NCI-H446 (cell line): ENCODE results near the gene PCCB.
"Not testable (repeated sequence)": the region's sequence is repeated elsewhere in the genome, so short reads cannot be mapped to it uniquely, and the experiment has no call there.

Experiments
- DNase-seq, 2 experiments: peaks; one replicate each; lab custom pipeline; 2025; lab: John Stamatoyannopoulos, UW

PCCB gene

GRCh38 chr3:136250059-136250902 is at the start of gene PCCB:
Gene PCCB, plus strand, starts transcription at chr3:136250340. Its CDS starts 36 bp downstream, at chr3:136250376.
- DNase-seq, result peak; percentile 91 to 97

- no peak for DNase-seq
Measured at GRCh38 chr3:136207489-136208115, 42.5 kb upstream of the PCCB start.

GRCh38 chr3:136209921-136210320 is 40.2 kb upstream of the PCCB start:
- DNase-seq, result no peak

DNA sequence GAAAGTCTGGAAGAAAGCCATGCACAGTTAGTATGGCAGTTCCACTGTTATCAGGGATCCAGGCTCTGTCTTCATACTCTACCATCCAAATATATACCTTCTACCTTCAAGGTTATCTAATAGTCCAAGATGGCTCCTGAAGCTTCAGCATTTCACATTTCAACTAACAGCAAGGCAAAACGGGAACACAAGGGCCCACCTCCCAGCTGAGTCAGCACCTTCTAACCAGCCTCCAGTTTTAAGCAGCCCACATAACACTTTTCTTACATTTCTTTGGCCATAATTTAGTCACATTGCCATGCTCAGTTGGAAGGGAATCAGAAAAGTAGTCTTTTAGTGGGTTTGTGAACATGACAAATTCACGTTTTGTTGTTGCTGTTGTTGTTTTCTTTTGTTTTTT is 38.6 kb upstream of the PCCB start:
- no peak for DNase-seq

DNA sequence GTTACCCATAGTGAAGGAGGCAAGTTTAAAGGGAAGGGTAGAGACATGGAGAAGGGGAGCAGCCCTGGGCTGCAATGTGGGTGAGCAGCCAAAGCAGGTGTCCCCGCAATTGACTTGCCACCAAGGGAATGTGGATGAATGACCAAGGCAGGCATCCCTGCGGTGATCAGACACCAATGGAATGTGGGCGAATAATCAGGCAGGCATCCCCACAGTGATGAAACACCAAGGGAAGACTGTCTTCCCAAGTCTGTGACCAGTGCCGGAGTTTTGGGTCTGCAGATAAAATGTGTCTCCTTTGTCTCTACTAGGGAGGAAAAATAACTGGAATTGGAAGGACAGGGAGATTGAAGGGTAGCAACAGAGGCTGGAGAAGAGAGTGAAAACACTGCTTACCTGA is 27.4 kb upstream of the PCCB start:
- DNase-seq, result not testable (repeated sequence)

DNA sequence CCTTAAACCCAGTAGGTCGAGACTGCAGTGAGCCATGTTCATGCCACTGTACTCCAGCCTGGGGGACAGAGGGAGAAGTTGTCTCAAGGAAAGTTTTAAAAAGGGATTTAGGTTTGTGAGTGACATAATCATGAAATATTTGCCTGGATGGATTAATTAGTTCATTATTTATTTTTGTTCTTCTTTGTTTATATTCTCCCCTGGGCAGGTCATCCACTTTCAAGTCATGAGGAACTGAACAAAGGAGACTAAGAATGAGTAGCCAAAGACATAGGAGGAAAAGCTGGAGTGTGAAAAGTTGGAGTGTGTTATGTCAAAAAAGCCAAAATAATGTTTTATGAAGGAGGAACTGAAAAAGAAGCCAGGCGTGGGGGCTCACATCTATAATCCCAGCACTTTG is 17.7 kb upstream of the PCCB start:
- no peak for DNase-seq

DNA sequence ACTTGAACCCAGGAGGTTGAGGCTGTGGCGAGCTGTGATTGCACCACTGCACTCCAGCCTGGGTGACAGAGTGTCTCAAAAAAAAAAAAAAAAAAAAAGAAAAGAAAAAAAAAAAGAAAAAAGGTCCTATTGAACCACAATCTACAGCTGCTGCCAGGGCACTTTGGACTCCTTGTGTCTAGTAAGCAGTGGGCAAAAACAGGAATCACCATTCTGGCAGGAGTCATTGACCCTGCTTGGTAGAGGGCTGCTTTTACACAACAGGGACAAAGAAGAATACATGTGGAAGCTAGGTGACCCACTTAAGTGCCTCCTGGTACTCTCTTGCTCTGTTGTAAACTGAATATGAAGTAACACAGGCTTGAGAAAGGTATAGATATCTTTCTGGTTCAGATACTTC is 14.6 kb upstream of the PCCB start:
- no peak for DNase-seq

DNA sequence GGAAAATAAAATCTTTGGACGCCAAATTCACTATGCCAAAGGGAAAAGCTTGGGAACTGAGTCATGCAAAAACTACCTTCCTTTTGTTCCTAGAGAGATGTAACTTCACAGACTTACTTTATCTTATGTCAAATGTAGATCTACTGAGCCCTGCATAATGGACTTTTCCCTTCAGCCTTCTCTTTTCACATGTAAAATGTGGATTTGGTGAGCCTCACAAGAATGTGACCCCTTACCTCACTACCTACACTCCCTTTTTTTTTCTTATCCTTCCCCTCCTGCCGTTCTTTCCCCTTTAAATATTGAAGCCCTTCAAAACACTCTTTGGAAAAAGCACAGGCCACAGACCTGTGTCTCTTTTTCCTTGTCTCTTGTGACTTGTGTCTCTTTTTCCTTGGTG is 14.0 kb upstream of the PCCB start:
- DNase-seq, result no peak

- DNase-seq, result no peak
Measured at GRCh38 chr3:136237103-136237502, 13.0 kb upstream of the PCCB start.

GRCh38 chr3:136237961-136238649 is 12.0 kb upstream of the PCCB start:
- no peak for DNase-seq

DNA sequence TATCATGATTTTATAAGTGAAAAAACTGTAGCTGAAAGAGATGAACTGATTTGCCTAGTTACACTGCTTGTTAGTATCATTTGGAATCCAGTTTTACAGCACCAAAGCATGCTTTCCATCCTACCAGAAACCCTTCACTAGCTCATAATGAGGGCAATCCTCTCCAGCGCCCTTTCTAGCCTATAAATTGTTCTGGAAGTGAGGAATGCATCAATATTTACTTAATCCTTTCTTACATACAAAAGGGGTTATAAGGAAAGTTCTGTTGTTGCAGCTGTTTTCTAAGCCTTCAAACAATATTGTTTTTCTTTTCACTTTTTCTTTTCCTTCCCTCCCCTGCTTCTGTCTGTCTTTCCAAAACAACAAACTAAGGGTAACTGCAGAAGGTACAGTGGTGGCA is 11.0 kb upstream of the PCCB start:
- no peak for DNase-seq

GRCh38 chr3:136245691-136246090 is 4.4 kb upstream of the PCCB start:
- DNase-seq, result no peak

DNA sequence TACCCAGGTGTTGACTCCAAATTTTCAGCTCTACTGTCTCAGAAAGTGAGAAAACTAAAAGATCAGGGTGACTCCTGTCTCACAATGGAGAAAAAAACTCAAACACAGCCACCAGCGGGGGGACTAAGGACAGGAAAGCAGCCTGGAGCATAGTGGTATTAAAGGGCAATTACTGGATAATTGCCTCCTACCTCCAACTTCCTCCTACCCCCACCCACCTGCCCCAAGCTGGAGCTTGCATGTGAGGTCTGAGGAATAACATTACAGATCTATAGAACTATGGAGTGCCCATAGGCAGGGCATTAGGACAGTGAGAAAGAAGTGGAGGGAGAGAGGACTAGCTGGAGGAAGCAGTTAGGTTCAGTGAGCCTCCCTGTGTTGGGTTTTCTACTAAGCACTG is 2.7 kb upstream of the PCCB start:
- no peak for DNase-seq

DNA sequence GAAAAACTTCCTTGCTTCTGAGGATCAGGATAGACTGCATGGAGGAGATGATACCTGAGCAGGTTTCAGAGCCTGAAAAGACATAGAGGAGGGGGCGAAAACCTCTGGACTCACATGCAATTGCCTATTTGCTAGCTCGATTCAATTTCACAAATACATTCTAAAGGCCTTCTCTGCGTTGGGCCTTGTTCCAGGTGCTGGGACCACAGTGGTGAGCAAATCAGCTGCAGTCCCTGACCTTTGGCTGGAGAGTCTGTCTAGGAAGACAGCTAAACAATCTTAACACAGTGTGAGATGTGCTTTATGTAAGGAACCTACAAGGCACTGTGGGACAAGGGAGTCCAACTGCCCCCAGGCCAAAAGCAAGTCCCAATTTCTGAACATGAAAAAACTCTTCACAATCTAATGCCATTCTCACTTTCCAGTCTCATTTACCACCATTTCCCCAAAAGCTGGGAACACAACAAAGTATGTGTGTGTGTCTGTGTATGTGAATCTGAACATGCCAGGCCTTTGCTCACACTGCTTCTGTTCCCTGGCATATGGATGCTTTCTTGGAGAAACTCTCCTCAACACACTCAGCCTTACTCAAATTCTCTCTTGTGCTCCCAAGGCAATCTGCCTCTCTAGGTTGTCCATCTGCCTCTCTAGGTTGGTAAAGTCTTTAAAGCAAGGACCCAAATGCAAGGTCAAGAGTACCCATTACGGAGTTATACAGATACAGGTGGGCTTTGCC is 2.1 kb upstream of the PCCB start:
- DNase-seq, result no peak

- DNase-seq, result no peak
Measured at GRCh38 chr3:136249091-136249490, 1.0 kb upstream of the PCCB start.

GRCh38 chr3:136249593-136249992 is 547 bp upstream of the PCCB start:
- no peak for DNase-seq

GRCh38 chr3:136250903-136251460 is 842 bp downstream of the PCCB start:
- peak; percentile 22 to 62 for DNase-seq

DNA sequence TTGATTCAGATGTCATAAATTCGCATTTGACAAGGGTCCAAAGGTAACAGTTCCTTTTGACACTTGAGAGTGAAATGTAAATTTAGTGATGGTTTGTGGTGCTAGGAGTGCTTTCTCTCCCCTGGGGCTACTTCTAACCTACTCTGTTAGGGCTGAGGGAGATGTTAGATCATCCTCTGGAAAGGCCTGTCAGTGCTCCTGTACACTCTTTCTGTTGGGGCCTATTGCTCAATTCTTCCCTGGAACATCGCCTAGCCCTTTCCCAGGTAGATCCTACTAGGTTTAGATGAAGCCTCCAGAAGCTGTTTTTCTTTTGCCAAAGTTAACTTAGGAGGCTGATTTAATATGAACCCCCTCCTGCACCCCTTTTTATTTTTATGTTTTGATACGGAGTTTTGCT is 1.4 kb downstream of the PCCB start:
- DNase-seq, result no peak

DNA sequence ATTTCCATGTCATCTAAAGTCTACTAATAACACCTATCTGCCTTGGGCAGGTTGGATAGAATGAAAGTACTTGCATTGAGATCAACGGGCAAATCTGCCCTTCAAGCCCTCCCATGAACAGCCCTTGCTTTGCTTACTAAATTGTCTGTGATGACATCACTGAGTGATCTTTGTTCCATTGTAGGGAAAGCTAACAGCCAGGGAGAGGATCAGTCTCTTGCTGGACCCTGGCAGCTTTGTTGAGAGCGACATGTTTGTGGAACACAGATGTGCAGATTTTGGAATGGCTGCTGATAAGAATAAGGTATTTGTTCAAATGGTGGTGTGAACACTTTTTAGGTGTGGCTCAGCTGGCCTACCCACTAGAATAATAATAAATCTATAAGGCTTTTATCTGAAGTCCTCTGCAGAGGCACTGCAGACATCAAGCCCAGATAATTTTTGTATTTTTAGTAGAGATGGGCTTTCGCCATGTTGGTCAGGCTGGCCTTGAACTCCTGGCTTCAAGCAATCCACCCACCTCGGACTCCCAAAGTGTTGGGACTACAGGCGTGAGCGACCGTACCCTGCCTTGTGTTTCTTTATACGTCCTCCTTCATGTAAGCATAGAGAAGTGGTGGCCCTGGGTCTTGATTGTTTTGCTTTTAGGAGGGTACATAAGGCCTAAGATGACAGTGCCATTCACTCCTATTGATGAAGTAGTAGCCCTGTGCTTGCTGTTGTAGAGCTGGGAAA is 5.7 kb downstream of the PCCB start:
- no peak for DNase-seq

GRCh38 chr3:136258199-136258598 is 8.1 kb downstream of the PCCB start:
- DNase-seq, result no peak

GRCh38 chr3:136261826-136262225 is 11.7 kb downstream of the PCCB start:
- DNase-seq, result no peak
